GM04503 (cell line): ENCODE measurements around the gene TRMT61B.

Experiments used
- DNase-seq: peaks from one replicate; pipeline ENCODE4 v3.0.0-alpha.2; 2012; ENCODE audit warnings: low read depth

Gene TRMT61B

GRCh38 chr2:28855977-28856376 is 14.1 kb downstream of the TRMT61B start:
- no peak for DNase-seq

GRCh38 chr2:28855193-28855592 is 14.9 kb downstream of the TRMT61B start:
- no peak for DNase-seq

- no peak for DNase-seq
Measured at GRCh38 chr2:28842042-28842441, 28.1 kb downstream of the TRMT61B start.

GRCh38 chr2:28838971-28839370 is 31.1 kb downstream of the TRMT61B start:
- no peak for DNase-seq

DNA sequence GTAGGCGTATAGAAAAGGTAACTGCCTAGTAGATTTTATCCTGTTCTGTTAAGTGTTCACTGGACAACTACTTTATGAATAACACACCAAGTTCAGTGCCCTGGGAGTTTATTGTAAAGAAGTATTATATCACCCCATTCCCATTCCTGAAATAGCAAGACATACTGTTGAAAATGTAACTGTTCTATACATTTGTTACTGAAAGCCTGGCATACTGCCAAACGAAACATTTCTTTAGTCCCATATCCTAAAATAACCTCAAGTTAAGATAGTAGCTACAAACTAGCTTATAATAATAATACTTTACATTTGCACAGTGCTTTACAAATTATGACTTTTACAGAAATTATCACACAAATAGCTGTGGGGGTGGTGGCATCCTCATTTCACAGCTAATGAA is 34.3 kb downstream of the TRMT61B start:
- no peak for DNase-seq

GRCh38 chr2:28833740-28834470 is 36.2 kb downstream of the TRMT61B start:
- no peak for DNase-seq

DNA sequence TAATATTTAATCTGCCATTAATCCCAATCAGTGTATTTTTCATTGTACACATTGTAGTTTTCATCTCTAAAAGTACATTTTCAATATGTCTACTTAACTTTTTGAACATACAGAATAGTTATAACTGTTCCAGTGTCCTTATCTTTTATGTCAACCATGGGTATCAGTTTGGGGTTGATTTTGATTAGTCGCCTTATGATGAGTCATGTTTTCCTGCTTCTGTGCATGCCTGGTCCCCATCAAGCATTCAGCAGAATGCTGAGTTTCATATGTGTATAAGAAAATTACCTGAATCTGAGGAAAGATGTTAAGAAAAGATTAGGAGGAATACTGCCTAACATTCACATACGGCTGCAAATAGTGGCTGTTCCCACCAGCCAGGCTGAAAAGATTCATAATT is 41.7 kb downstream of the TRMT61B start:
- no peak for DNase-seq

DNA sequence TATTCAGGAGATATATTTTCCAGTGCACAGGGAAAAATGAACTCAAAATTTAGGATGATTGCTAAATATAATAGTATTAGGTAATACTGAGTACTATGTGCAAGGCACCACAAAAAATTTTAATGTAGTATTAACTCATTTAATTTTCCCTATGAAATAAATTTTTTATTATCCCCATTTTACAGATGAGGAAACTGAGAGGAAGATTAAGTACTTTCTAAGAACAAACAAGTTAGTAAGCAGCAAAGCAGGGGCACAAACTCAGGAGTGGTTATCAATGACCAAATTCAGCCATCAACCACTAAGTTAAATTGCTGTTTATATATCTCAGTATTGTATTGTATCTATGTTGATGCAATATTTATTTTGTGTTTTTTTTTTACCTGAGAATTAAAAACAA is 45.2 kb downstream of the TRMT61B start:
- no peak for DNase-seq

DNA sequence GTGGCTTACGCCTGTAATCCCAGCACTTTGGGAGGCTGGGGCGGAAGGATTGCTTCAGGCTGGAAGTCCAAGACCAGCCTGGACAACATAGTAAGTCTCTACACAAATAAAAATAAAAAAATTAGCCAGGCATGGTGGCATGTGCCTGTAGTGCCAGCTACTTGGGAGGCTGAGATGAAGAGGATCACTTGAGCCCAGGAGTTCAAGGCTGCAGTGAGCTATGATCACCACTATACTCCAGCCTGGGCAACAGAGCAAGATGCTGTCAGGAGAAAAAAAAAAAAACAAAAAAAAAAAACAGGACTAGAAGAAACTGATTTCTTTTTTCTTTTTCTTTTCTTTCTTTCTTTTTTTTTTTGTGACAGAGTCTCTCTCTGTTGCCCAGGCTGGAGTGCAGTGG is 45.9 kb downstream of the TRMT61B start:
- DNase-seq, result no peak

GRCh38 chr2:28822036-28822435 is 48.1 kb downstream of the TRMT61B start:
- no peak for DNase-seq

GRCh38 chr2:28821295-28821958 is 48.7 kb downstream of the TRMT61B start:
- no peak for DNase-seq

GRCh38 chr2:28818053-28818452 is 52.1 kb downstream of the TRMT61B start:
- DNase-seq, result no peak

DNA sequence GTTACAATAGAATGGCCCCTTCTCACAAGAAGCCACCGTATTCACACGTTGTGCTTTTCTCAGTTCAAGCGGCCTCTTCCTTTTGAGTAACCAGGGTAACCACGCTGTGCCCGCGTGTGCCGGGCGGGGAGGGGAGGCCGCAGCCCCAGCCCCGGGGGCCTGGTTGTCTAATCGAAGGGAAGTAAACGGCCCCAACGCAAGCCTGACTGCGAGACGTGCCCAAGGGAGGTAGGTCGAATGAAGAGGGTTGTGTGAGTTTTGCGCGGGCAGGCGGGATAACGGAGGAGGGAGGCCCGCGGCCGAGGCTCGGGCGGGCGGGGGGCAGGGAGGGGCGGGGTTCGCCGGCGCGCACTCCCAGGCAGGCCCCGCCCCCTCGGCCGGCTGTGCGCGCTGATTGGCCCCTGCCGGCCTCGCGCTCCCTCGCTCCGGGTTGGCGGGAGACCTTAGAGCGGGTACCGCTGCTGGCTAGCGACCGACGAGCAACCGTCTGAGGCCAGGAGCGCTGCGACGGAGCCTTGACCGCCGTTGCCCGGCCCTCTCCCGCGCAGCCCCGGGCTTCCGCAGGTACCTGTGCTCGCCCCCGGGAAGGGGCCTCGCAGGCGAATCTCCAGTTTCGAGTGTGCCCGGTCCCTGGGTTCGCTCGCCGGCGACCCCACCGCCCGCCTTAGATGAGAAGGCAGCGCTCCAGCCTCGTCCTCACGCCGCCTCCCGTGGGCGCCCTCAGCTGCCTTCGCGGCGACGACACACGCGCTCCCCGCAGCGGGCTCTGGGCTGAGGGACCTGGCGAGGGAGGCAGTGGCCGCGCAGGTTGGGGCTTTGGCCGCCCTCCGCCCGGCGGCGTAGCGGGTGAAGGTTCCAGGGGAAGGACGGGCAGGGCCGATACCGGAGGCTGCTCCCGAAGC is 59.5 kb downstream of the TRMT61B start, which contains the start of gene SPDYA:
Gene SPDYA, plus strand, starts transcription at position 451 of the 902 bp plus-strand sequence. CDS start 5,181 bp downstream, outside the sequence.
- no peak for DNase-seq

GRCh38 chr2:28809927-28810326 is 60.2 kb downstream of the TRMT61B start:
- no peak for DNase-seq

GRCh38 chr2:28802975-28803429 is 67.1 kb downstream of the TRMT61B start:
- no peak for DNase-seq

DNA sequence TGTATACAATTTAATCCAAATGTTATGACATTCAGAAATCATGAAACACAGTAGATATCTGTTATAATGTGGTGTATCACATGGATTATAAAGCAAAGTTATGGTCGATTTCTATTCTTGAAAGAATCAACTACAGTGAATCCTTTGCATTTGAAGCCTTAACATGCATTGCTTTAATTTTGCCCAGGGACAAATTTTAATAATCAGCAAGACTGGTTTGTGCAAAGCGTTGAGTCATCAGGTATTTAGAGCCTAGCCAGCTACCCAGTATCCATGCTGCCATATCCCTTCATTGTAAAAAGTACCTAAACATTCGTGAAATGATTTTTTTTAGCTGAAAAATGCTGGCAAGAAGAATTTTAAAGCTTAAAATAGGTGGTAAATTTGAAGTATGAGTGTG is 68.4 kb downstream of the TRMT61B start:
- DNase-seq, result no peak
